ENCODE measurements around the gene TMEM190.

The TMEM190 gene

GRCh38 chr19:55339105-55339888 is 37.3 kb upstream of the TMEM190 start, which contains the start of gene KMT5C:
Gene KMT5C (plus strand): TSS chr19:55339876. CDS start chr19:55341937, 2,061 bp downstream.
- Histone ChIP-seq H3K36me3 (ENCODE audit: low read depth) (peaks cover 13% of the 10 kb centered on the region; the same call in 1 of the 2 replicates), H3K4me1 (ENCODE audit: insufficient read depth, poor library complexity, severe bottlenecking) (peaks cover 19% of the 10 kb centered on the region), H3K4me3 (ENCODE audit: severe bottlenecking) (peak within 1 kb of the TSS; percentile 50), H3K27me3 (ENCODE audit: insufficient read depth, poor library complexity, severe bottlenecking) (no peaks in the 10 kb centered on the region), H3K27ac (ENCODE audit: poor library complexity, severe bottlenecking) (peak within 1 kb of the TSS; percentile 80), H3K9me3 (ENCODE audit: severe bottlenecking) (no peaks in the 10 kb centered on the region)
- peak; percentile 83 for ATAC-seq (ENCODE audit: low read depth)
- TF ChIP-seq CTCF (IDR thresholded peaks at IDR 0.05; ENCODE audit: poor library complexity, severe bottlenecking): peak; percentile 11
- peak; percentile 100 for DNase-seq (ENCODE audit: low spot score)

DNA sequence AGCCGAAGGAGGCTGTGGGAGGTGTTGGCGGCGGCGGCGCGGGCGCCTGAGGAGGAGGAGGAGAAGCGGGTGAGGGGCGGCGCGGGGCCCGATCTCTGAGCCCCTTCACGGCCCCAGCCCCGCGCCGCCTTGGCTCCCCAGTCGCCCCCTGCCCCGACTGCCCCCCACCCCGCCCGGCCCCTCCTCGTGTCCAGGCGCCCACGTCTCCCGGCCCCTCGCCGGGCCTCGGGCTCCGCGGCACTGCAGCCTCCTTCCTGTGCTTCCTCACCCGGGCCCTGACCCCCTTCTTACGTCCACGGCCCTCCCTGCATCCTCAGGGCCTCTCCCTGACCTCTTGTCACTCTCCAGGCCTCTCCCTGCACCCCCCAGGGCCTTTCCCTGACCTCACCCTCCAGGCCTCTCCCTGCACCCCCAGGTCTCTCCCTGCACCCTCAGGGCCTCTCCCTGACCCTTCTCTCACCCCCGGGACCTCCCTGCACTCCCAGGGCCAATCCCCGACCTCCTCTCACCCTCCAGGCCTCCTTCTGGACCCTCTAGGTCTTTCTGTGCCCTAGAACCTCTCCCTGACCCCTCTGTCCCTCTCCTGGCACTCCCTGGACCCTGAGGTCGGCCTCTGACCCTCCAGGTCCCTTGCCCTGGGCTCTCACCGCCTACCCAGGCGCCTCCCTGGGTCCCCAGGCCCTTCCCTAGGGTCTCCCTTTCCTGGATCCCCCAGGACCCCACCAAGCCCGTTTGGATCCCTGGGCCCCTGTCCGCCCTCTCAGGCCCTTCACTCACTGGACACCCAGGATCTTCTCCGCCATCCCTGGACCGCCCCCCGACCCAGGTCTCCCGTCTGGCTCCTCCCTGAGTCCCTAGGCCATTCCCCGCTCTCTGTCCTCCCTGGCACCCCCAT is 36.5 kb upstream of the TMEM190 start:
- no peak for DNase-seq (ENCODE audit: low spot score)

DNA sequence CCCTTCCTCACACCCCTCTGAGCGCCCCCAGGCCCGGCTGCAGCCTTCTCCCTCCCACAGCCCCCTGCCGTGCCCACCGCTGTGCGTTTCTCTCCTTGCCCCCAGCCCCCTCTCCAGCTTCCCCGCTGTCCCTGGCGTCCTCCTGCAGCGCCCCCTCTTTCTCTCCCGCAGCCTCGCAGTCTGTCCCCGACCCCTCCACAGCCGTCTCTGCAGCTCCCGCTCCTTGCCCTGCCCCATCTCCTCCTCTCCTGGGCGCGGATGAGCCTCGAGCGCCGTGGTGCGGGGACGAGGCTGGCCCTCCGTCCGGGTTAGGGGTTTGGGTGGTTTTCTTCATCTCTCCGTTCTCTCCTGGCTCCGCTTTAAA is 35.9 kb upstream of the TMEM190 start:
- Histone ChIP-seq H3K4me3 (ENCODE audit: severe bottlenecking) (peak overlapping the region; percentile 50), H3K9me3 (ENCODE audit: severe bottlenecking) (no peaks in the 10 kb centered on the region), H3K27ac (ENCODE audit: poor library complexity, severe bottlenecking) (peak overlapping the region; percentile 80), H3K27me3 (ENCODE audit: insufficient read depth, poor library complexity, severe bottlenecking) (no peaks in the 10 kb centered on the region), H3K36me3 (ENCODE audit: low read depth) (peaks cover 13% of the 10 kb centered on the region; the same call in 1 of the 2 replicates), H3K4me1 (ENCODE audit: insufficient read depth, poor library complexity, severe bottlenecking) (peaks cover 32% of the 10 kb centered on the region)
- ATAC-seq (ENCODE audit: low read depth): no peak
- TF ChIP-seq CTCF (IDR thresholded peaks at IDR 0.05; ENCODE audit: poor library complexity, severe bottlenecking): peak; percentile 22
- DNase-seq (ENCODE audit: low spot score): no peak

More for the DNA sequence above, 36.5 kb upstream of the TMEM190 start:
- H3K27ac ChIP-seq (ENCODE audit: poor library complexity, severe bottlenecking): peak overlapping the region; percentile 80
- H3K4me1 ChIP-seq (ENCODE audit: insufficient read depth, poor library complexity, severe bottlenecking): peaks cover 28% of the 10 kb centered on the region
- H3K9me3 ChIP-seq (ENCODE audit: severe bottlenecking): no peaks in the 10 kb centered on the region
- no peak for ATAC-seq (ENCODE audit: low read depth)
- no peak for TF ChIP-seq CTCF (IDR thresholded peaks at IDR 0.05; ENCODE audit: poor library complexity, severe bottlenecking)
- peaks cover 13% of the 10 kb centered on the region; the same call in 1 of the 2 replicates for H3K36me3 ChIP-seq (ENCODE audit: low read depth)
- H3K4me3 ChIP-seq (ENCODE audit: severe bottlenecking): peak overlapping the region; percentile 50
- H3K27me3 ChIP-seq (ENCODE audit: insufficient read depth, poor library complexity, severe bottlenecking): no peaks in the 10 kb centered on the region

DNA sequence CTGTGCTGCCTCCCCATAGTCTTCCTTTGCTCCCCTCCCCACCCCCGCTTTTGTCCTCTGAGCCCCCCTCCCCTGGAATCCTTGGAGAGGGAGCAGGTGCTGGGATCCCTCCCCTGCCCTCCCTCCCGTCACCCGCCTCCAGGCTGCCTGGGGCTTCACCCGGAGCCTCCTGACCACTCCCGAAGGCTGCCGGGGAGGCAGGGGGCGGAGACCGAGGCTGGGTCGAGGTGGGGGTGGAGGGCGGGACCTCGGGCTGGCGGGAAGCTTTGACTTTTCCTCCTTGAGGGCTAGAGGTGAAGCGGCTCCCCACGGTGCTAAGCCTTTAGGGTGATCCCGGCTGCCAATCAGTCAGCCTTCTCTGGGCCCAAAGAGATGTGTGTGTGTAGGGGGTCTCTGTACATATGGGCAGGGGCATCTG is 35.4 kb upstream of the TMEM190 start:
- TF ChIP-seq CTCF (IDR thresholded peaks at IDR 0.05; ENCODE audit: poor library complexity, severe bottlenecking): no peak
- Histone ChIP-seq H3K27ac (ENCODE audit: poor library complexity, severe bottlenecking) (peak overlapping the region; percentile 80), H3K4me3 (ENCODE audit: severe bottlenecking) (peak overlapping the region; percentile 50), H3K4me1 (ENCODE audit: insufficient read depth, poor library complexity, severe bottlenecking) (peaks cover 33% of the 10 kb centered on the region), H3K36me3 (ENCODE audit: low read depth) (peaks cover 13% of the 10 kb centered on the region; the same call in 1 of the 2 replicates), H3K27me3 (ENCODE audit: insufficient read depth, poor library complexity, severe bottlenecking) (no peaks in the 10 kb centered on the region), H3K9me3 (ENCODE audit: severe bottlenecking) (no peaks in the 10 kb centered on the region)
- peak; percentile 11; the same call in 2 of the 3 replicates for ATAC-seq (ENCODE audit: low read depth)
- DNase-seq (ENCODE audit: low spot score): peak; percentile 84
